Pancreas (tissue), 10 donors: ENCODE measurements around the gene CDK5. TPM values are rescaled to one million over a fixed set of nuclear protein-coding genes. Genes with fewer than 3 reads are reported as not detected.

Experiments
- ATAC-seq, 4 donors: fragments of 200-7000 bp; cut with Tn5 transposase; one replicate each; pipeline versions ENCODE4 v1.8.0 to v1.9.1; 2020; ENCODE audit warnings: mild to moderate bottlenecking in 4 of 4, moderate library complexity in 4 of 4
- DNase-seq, 6 donors: peaks; one replicate each; pipeline ENCODE4 v3.0.0-alpha.2; 2020
- FAIRE-seq: peaks from 2 replicates; lab custom pipeline; 2012; peaks lifted over from hg19 to GRCh38; lab: Jason Lieb, UNC
- H3K27ac ChIP-seq, 4 donors: fragments of 200-600 bp; sonication (generic); 1 replicate in 3 of 4; 2 replicates in 1 of 4; pipeline versions ENCODE4 v1.5.0 to v1.8.0; 2020
- H3K27me3 ChIP-seq, 4 donors: fragments of 200-600 bp; one replicate each; pipeline ENCODE4 v1.8.0; 2021
- H3K36me3 ChIP-seq, 3 donors: fragments of 200-600 bp; sonication (generic) in 1 of 3; one replicate each; pipeline versions ENCODE4 v1.5.0 to v1.8.0; 2020 to 2021
- H3K4me1 ChIP-seq, 3 donors: fragments of 200-600 bp; one replicate each; pipeline ENCODE4 v1.8.0; 2021
- H3K4me3 ChIP-seq, 4 donors: fragments of 200-600 bp; sonication (generic) in 2 of 4; one replicate each; pipeline versions ENCODE4 v1.5.0 to v1.8.0; 2020 to 2021
- H3K9me3 ChIP-seq, 4 donors: fragments of 200-600 bp; one replicate each; pipeline ENCODE4 v1.8.0; 2021
- CTCF ChIP-seq, 4 donors: fragments of 200-600 bp; sonication (generic) in 3 of 4; IDR thresholded peaks; one replicate each; pipeline versions ENCODE4 v1.5.0 to v1.8.0; 2021; ENCODE audit warnings: antibody characterized with exemption in 4 of 4
- WGBS, 2 donors: extraction: QIAGEN DNeasy Blood & Tissue Kit; methylation state at CpG; one replicate each; pipeline ENCODE4 v1.1.7; 2013; 5-methylcytosine and 5-hydroxymethylcytosine counted together
- intact Hi-C, 3 donors: fragments of 100-400 bp; cut with DNase I; formaldehyde crosslinking; loops; one replicate each; pipeline versions ENCODE4 v1.11.1 to v1.14.2; 2022
- polyA plus RNA-seq, 2 donors: library from polyadenylated mRNA; stranded (reverse); fragments of 200-250 nt; gene quantifications; one replicate each; pipeline ENCODE4 v1.2.3, GENCODE V29; 2013
- total RNA-seq, 6 donors: library from RNA; stranded (reverse); fragmentation: NEBNext Ultra II Directional in 4 of 6; extraction: Animal tissue kit (Norgen Biotek cat#: 25700) in 4 of 6; gene quantifications; one replicate each; pipeline versions ENCODE4 v1.2.1 to v1.2.4, GENCODE V29; 2021 to 2023
- donor health status: healthy with polysubstance abuse.
- donor health status: DM: no; HTN: no; CAD: no; lungs with moderate emphysema.
- donor health status: DM: no; HTN: no; CAD: no.
- donor health status: control.
- donor health status: control.
- donor health status: Bipolar disorder and iron deficiency.
- donor health status: DM: yes; HTN: yes; CAD: no.
- donor health status: DM: no; HTN: no; CAD: no.
- donor health status: DM: no; HTN: no; CAD: no.
- donor health status: DM: yes; HTN: yes; CAD: no.

Gene CDK5
- total and polyA plus RNA-seq, 8 donors, result 3.7 to 7.8 (median 4.8) TPM

GRCh38 chr7:151005566-151005965 lies 52.1 kb downstream of the CDK5 start:
- FAIRE-seq (no peak), DNase-seq (no peak), ATAC-seq (no peak)
- 49 to 63% methylated on average over 9 of the region's 9 CpGs for WGBS, 2 donors
- Histone ChIP-seq H3K36me3 (no peaks in the 10 kb centered on the region), H3K4me1 (no peaks in the 10 kb centered on the region), H3K4me3 (no peak overlapping the region), H3K27ac (no peak overlapping the region), H3K9me3 (no peaks in the 10 kb centered on the region), H3K27me3 (no peaks in the 10 kb centered on the region)
- no peak for TF ChIP-seq CTCF (IDR thresholded peaks at IDR 0.05)
- intact Hi-C loops, result no loop called here

Other genes with a start within 250 kb of the CDK5 start
- 1 to 10 TPM in 1 of 6 donors, under 1 TPM in 5; 0.12 to 7.1 (median 0.46) TPM for gene AOC1, start 205.4 kb downstream of the CDK5 start, total RNA-seq
- under 1 TPM; 0.21 to 0.30 TPM for gene AOC1, start 205.4 kb downstream of the CDK5 start, polyA plus RNA-seq
- gene KCNH2, start 79.6 kb downstream of the CDK5 start, total RNA-seq, result 1 to 10 TPM; 1.4 to 4.4 (median 3.0) TPM
- gene KCNH2, start 79.6 kb downstream of the CDK5 start, polyA plus RNA-seq, result 10 to 100 TPM in 1 of 2 donors, 1 to 10 TPM in 1; 7.4 to 27.9 TPM
- gene NOS3, start 66.9 kb downstream of the CDK5 start, total RNA-seq, result 1 to 10 TPM; 1.0 to 5.1 (median 3.1) TPM
- 10 to 100 TPM in 1 of 2 donors, 1 to 10 TPM in 1; 6.0 to 12.5 TPM for gene NOS3, start 66.9 kb downstream of the CDK5 start, polyA plus RNA-seq
- gene ATG9B, start 33.4 kb downstream of the CDK5 start, total RNA-seq, result under 1 TPM in 5 of 6 donors, not detected in 1; 0.06 to 0.46 (median 0.20) TPM
- gene ATG9B, start 33.4 kb downstream of the CDK5 start, polyA plus RNA-seq, result 1 to 10 TPM in 1 of 2 donors, under 1 TPM in 1; 0.72 to 1.5 TPM
- 10 to 100 TPM in 3 of 6 donors, 1 to 10 TPM in 3; 6.1 to 18.5 (median 10.1) TPM for gene ABCB8, start 29.4 kb downstream of the CDK5 start, total RNA-seq
- gene ABCB8, start 29.4 kb downstream of the CDK5 start, polyA plus RNA-seq, result 10 to 100 TPM; 23.6 to 29.0 TPM
- 1 to 10 TPM in 1 of 6 donors, under 1 TPM in 5; 0.47 to 2.1 (median 0.71) TPM for gene ASIC3, start 9.4 kb downstream of the CDK5 start, total RNA-seq
- gene ASIC3, start 9.4 kb downstream of the CDK5 start, polyA plus RNA-seq, result 1 to 10 TPM; 7.0 to 8.7 TPM
- 100 to 1,000 TPM in 1 of 6 donors, 10 to 100 TPM in 5; 69.2 to 117 (median 85.5) TPM for gene SLC4A2, start 1.7 kb upstream of the CDK5 start, total RNA-seq
- 100 to 1,000 TPM; 188 to 211 TPM for gene SLC4A2, start 1.7 kb upstream of the CDK5 start, polyA plus RNA-seq
- 10 to 100 TPM; 23.5 to 51.1 (median 35.9) TPM for gene FASTK, start 22.9 kb upstream of the CDK5 start, total RNA-seq
- gene FASTK, start 22.9 kb upstream of the CDK5 start, polyA plus RNA-seq, result 100 to 1,000 TPM; 178 to 265 TPM
- gene TMUB1, start 25.6 kb upstream of the CDK5 start, total RNA-seq, result 10 to 100 TPM; 34.5 to 49.8 (median 39.3) TPM
- 100 to 1,000 TPM in 1 of 2 donors, 10 to 100 TPM in 1; 52.8 to 103 TPM for gene TMUB1, start 25.6 kb upstream of the CDK5 start, polyA plus RNA-seq
- gene AGAP3, start 28.6 kb upstream of the CDK5 start, total RNA-seq, result 10 to 100 TPM; 41.5 to 81.0 (median 54.7) TPM
- 10 to 100 TPM; 89.8 to 93.9 TPM for gene AGAP3, start 28.6 kb upstream of the CDK5 start, polyA plus RNA-seq
- not detected for gene GBX1, start 109.8 kb upstream of the CDK5 start, total RNA-seq
- gene GBX1, start 109.8 kb upstream of the CDK5 start, polyA plus RNA-seq, result not detected
- gene ASB10, start 129.4 kb upstream of the CDK5 start, total RNA-seq, result not detected
- gene ASB10, start 129.4 kb upstream of the CDK5 start, polyA plus RNA-seq, result not detected
- not detected for gene H2BK1, start 152.6 kb upstream of the CDK5 start, total RNA-seq
- gene H2BK1, start 152.6 kb upstream of the CDK5 start, polyA plus RNA-seq, result not detected
- 10 to 100 TPM in 4 of 6 donors, 1 to 10 TPM in 2; 7.1 to 13.6 (median 11.9) TPM for gene ABCF2, start 169.3 kb upstream of the CDK5 start, total RNA-seq
- gene ABCF2, start 169.3 kb upstream of the CDK5 start, polyA plus RNA-seq, result 10 to 100 TPM in 1 of 2 donors, 1 to 10 TPM in 1; 9.7 to 10.9 TPM
- gene CHPF2, start 174.6 kb upstream of the CDK5 start, total RNA-seq, result 10 to 100 TPM; 12.8 to 27.9 (median 18.9) TPM
- gene CHPF2, start 174.6 kb upstream of the CDK5 start, polyA plus RNA-seq, result 10 to 100 TPM; 35.3 to 38.6 TPM
- gene SMARCD3, start 190.8 kb upstream of the CDK5 start, total RNA-seq, result 10 to 100 TPM; 13.0 to 30.8 (median 15.3) TPM
- gene SMARCD3, start 190.8 kb upstream of the CDK5 start, polyA plus RNA-seq, result 10 to 100 TPM; 46.6 to 69.9 TPM